GM20000 (cell line): ENCODE results near the gene SLC16A11.

Source experiments
- DNase-seq: peaks from one replicate; pipeline ENCODE4 v3.0.0; 2012; ENCODE audit warnings: low spot score
- TF ChIP-seq, protein P1 (sequence below): IDR thresholded peaks from 2 replicates; pipeline ENCODE4 v1.5.1; 2012; ENCODE audit warnings: mild to moderate bottlenecking, control low read depth; ENCODE audit errors: extremely low read depth, missing control alignments

SLC16A11 gene

GRCh38 chr17:7029096-7029495, 14.8 kb downstream of the SLC16A11 start:
- TF ChIP-seq, protein P1, sequence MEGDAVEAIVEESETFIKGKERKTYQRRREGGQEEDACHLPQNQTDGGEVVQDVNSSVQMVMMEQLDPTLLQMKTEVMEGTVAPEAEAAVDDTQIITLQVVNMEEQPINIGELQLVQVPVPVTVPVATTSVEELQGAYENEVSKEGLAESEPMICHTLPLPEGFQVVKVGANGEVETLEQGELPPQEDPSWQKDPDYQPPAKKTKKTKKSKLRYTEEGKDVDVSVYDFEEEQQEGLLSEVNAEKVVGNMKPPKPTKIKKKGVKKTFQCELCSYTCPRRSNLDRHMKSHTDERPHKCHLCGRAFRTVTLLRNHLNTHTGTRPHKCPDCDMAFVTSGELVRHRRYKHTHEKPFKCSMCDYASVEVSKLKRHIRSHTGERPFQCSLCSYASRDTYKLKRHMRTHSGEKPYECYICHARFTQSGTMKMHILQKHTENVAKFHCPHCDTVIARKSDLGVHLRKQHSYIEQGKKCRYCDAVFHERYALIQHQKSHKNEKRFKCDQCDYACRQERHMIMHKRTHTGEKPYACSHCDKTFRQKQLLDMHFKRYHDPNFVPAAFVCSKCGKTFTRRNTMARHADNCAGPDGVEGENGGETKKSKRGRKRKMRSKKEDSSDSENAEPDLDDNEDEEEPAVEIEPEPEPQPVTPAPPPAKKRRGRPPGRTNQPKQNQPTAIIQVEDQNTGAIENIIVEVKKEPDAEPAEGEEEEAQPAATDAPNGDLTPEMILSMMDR, result no peak

GRCh38 chr17:7027335-7027734, 16.6 kb downstream of the SLC16A11 start:
- TF ChIP-seq, protein P1, result no peak
- no peak for DNase-seq

More at GRCh38 chr17:7029096-7029495, 14.8 kb downstream of the SLC16A11 start:
- no peak for DNase-seq

- DNase-seq, result no peak
- TF ChIP-seq, protein P1, result no peak
These were observed 17.3 kb downstream of the SLC16A11 start for GRCh38 chr17:7026471-7027115.

GRCh38 chr17:7025245-7025644, 18.6 kb downstream of the SLC16A11 start:
- DNase-seq, result no peak
- TF ChIP-seq, protein P1, result no peak

GRCh38 chr17:7024402-7024785, 19.5 kb downstream of the SLC16A11 start:
- no peak for DNase-seq
- TF ChIP-seq, protein P1, result no peak

- peak; percentile 94 for DNase-seq
- TF ChIP-seq, protein P1, result no peak
These were observed 20.1 kb downstream of the SLC16A11 start for GRCh38 chr17:7023576-7024401.
